GM12878 (cell line): ENCODE results near the gene EML3.

Experiments
- BMI1 ChIP-seq: fragments of 450-650 bp; IDR thresholded peaks from 2 replicates; pipeline ENCODE4 v1.6.1; 2016; ENCODE audit warnings: mild to moderate bottlenecking, moderate library complexity, borderline replicate concordance
- BRCA1 ChIP-seq: IDR thresholded peaks from 2 replicates; pipeline ENCODE4 v1.6.1; 2011; ENCODE audit warnings: low read depth, low read length, improper control_type of control experiment
- CBFB ChIP-seq: IDR thresholded peaks from 2 replicates; pipeline ENCODE4 v1.6.1; 2016; ENCODE audit warnings: antibody characterized with exemption, low read depth
- ESRRA ChIP-seq: IDR thresholded peaks from 2 replicates; pipeline ENCODE4 v1.6.1; 2012; ENCODE audit warnings: mild to moderate bottlenecking, low read length, improper control_type of control experiment
- HDAC6 ChIP-seq: fragments of 200-600 bp; sonication (generic); IDR thresholded peaks from one replicate; pipeline ENCODE4 v1.8.0; 2017; ENCODE audit warnings: antibody characterized with exemption; ENCODE audit not compliant: unreplicated experiment
- POLR2A ChIP-seq: IDR thresholded peaks from 2 replicates; pipeline ENCODE4 v1.6.1; 2011; ENCODE audit warnings: low read depth, mild to moderate bottlenecking, low read length
- POLR2AphosphoS5 ChIP-seq: IDR thresholded peaks from 2 replicates; pipeline ENCODE4 v1.6.1; 2011; ENCODE audit warnings: mild to moderate bottlenecking, low read length, inconsistent platforms
- TF ChIP-seq, protein P1 (sequence below), 3 experiments: IDR thresholded peaks in 2 of 3; conservative IDR thresholded peaks in 1 of 3; 2 replicates each; pipeline ENCODE4 v1.5.1; 2011; ENCODE audit warnings: low read depth in 3 of 3, low read length in 3 of 3, mild to moderate bottlenecking in 3 of 3, control low read depth in 2 of 3, moderate library complexity in 2 of 3, inconsistent platforms in 1 of 3, mixed read lengths in 1 of 3; ENCODE audit not compliant: control insufficient read depth in 2 of 3, insufficient read depth in 1 of 3; ENCODE audit errors: extremely low read depth in 1 of 3
- TF ChIP-seq, protein P2 (sequence below): IDR thresholded peaks from 2 replicates; pipeline ENCODE4 v1.6.1; 2012; ENCODE audit warnings: mild to moderate bottlenecking, low read depth, low read length
- TF ChIP-seq, protein P3 (sequence below): IDR thresholded peaks from 2 replicates; pipeline ENCODE4 v1.6.1; 2012; ENCODE audit warnings: low read depth, low read length, improper control_type of control experiment
- TF ChIP-seq, protein P4 (sequence below): IDR thresholded peaks from 2 replicates; pipeline ENCODE4 v1.6.1; 2011; ENCODE audit warnings: low read depth, low read length, improper control_type of control experiment, borderline replicate concordance
- TF ChIP-seq, protein P5 (sequence below): fragments of 450-650 bp; IDR thresholded peaks from 2 replicates; pipeline ENCODE4 v1.6.1; 2017; ENCODE audit warnings: borderline replicate concordance

DNA sequence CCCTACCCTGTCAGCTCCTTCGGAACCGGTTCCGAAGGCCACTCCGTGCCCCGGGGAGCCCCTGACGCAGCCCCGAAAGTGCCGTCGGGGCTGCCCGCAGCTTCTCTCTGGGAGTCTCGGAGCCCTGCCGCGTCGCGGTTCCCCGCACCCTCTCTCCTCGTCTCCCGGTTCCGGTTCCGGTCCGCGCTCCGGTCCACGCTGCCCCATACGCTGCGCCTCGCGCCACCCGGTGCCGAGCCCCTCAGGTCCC, 11.5 kb downstream of the EML3 start:
- TF ChIP-seq POLR2AphosphoS5: peak; percentile 24; the same call in 1 of the 2 replicates
- TF ChIP-seq, protein P1, sequence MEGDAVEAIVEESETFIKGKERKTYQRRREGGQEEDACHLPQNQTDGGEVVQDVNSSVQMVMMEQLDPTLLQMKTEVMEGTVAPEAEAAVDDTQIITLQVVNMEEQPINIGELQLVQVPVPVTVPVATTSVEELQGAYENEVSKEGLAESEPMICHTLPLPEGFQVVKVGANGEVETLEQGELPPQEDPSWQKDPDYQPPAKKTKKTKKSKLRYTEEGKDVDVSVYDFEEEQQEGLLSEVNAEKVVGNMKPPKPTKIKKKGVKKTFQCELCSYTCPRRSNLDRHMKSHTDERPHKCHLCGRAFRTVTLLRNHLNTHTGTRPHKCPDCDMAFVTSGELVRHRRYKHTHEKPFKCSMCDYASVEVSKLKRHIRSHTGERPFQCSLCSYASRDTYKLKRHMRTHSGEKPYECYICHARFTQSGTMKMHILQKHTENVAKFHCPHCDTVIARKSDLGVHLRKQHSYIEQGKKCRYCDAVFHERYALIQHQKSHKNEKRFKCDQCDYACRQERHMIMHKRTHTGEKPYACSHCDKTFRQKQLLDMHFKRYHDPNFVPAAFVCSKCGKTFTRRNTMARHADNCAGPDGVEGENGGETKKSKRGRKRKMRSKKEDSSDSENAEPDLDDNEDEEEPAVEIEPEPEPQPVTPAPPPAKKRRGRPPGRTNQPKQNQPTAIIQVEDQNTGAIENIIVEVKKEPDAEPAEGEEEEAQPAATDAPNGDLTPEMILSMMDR (IDR thresholded peaks at IDR 0.05 in 2 of 3, conservative IDR thresholded peaks at IDR 0.05 in 1 of 3; ENCODE audit: control insufficient read depth in 2 of 3, extremely low read depth in 1 of 3, insufficient read depth in 1 of 3, low read depth in 3 of 3, low read length in 3 of 3): no peak
- TF ChIP-seq, protein P2, sequence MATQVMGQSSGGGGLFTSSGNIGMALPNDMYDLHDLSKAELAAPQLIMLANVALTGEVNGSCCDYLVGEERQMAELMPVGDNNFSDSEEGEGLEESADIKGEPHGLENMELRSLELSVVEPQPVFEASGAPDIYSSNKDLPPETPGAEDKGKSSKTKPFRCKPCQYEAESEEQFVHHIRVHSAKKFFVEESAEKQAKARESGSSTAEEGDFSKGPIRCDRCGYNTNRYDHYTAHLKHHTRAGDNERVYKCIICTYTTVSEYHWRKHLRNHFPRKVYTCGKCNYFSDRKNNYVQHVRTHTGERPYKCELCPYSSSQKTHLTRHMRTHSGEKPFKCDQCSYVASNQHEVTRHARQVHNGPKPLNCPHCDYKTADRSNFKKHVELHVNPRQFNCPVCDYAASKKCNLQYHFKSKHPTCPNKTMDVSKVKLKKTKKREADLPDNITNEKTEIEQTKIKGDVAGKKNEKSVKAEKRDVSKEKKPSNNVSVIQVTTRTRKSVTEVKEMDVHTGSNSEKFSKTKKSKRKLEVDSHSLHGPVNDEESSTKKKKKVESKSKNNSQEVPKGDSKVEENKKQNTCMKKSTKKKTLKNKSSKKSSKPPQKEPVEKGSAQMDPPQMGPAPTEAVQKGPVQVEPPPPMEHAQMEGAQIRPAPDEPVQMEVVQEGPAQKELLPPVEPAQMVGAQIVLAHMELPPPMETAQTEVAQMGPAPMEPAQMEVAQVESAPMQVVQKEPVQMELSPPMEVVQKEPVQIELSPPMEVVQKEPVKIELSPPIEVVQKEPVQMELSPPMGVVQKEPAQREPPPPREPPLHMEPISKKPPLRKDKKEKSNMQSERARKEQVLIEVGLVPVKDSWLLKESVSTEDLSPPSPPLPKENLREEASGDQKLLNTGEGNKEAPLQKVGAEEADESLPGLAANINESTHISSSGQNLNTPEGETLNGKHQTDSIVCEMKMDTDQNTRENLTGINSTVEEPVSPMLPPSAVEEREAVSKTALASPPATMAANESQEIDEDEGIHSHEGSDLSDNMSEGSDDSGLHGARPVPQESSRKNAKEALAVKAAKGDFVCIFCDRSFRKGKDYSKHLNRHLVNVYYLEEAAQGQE: no peak
- TF ChIP-seq BMI1: no peak
- TF ChIP-seq ESRRA: no peak
- TF ChIP-seq, protein P3, sequence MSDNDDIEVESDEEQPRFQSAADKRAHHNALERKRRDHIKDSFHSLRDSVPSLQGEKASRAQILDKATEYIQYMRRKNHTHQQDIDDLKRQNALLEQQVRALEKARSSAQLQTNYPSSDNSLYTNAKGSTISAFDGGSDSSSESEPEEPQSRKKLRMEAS: 0 out of 2 replicates have a peak, but pooled peaks have one; percentile 28
- no peak for TF ChIP-seq HDAC6
- TF ChIP-seq, protein P4, sequence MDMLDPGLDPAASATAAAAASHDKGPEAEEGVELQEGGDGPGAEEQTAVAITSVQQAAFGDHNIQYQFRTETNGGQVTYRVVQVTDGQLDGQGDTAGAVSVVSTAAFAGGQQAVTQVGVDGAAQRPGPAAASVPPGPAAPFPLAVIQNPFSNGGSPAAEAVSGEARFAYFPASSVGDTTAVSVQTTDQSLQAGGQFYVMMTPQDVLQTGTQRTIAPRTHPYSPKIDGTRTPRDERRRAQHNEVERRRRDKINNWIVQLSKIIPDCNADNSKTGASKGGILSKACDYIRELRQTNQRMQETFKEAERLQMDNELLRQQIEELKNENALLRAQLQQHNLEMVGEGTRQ: no peak
- TF ChIP-seq CBFB: no peak
- no peak for TF ChIP-seq BRCA1
- no peak for TF ChIP-seq POLR2A
- TF ChIP-seq, protein P5, sequence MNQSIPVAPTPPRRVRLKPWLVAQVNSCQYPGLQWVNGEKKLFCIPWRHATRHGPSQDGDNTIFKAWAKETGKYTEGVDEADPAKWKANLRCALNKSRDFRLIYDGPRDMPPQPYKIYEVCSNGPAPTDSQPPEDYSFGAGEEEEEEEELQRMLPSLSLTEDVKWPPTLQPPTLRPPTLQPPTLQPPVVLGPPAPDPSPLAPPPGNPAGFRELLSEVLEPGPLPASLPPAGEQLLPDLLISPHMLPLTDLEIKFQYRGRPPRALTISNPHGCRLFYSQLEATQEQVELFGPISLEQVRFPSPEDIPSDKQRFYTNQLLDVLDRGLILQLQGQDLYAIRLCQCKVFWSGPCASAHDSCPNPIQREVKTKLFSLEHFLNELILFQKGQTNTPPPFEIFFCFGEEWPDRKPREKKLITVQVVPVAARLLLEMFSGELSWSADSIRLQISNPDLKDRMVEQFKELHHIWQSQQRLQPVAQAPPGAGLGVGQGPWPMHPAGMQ: no peak
